Subcutaneous adipose tissue (tissue), 4 donors: ENCODE measurements around the gene VSX1. TPM values are rescaled to one million over a fixed set of nuclear protein-coding genes. Genes with fewer than 3 reads are reported as not detected.

Experiments
- CTCF ChIP-seq: fragments of 450-650 bp; IDR thresholded peaks from one replicate; pipeline ENCODE4 v1.5.1; 2016; ENCODE audit warnings: low read depth, mild to moderate bottlenecking, control low read depth, antibody characterized with exemption, moderate library complexity
- total RNA-seq, 4 donors: library from RNA; depleted of rRNA; stranded (reverse); fragments of >200 nt; gene quantifications; one replicate each; pipeline ENCODE4 v1.1.0, GENCODE V29; 2016

VSX1 gene
- total RNA-seq, 4 donors from 2014 or later = not detected

DNA sequence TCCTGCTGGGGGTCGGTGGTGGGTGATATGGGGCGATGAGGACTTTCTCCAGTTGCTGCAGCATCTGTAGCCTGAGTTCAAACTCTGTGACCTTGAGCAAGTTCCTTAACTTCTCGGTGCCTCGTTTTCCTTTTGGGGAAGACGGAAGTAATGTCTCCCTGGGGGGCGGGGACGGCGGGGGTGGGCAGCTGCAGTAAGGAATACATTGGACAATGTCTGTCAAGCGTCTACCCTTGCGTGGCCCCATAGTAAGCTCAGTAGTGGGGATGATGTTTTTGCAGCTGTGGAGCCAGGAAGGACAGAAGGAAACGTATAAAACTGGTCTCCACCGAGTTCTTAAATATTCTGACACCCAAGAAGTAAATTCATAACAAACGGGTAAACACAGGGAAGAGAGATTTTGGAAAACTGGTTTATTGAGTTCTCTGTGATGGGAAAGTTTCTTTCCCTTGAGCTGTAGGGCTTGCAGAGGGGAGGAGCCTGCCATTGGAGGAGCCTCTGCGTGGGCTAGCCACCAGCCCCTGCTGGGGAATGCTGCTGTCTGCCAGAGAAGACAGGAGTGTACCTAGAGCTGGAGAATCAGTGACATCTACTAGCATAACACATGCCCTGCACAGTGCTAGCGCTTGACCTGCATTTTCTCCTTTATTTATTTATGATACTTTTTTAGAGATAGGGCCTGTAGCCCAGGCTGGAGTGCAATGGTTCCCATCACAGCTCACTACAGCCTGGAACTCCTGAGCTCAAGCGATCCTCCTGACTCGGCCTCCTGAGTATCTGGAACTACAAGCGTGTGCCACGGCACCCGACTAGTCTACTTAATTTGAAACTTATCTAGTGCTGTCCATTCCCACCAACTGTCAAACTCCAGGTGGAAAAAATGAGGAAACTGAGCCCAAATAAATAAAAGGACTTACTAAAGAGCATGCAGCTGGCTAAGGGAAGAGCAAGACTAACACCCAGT lies 22.8 kb downstream of the VSX1 start:
- TF ChIP-seq CTCF = no peak

DNA sequence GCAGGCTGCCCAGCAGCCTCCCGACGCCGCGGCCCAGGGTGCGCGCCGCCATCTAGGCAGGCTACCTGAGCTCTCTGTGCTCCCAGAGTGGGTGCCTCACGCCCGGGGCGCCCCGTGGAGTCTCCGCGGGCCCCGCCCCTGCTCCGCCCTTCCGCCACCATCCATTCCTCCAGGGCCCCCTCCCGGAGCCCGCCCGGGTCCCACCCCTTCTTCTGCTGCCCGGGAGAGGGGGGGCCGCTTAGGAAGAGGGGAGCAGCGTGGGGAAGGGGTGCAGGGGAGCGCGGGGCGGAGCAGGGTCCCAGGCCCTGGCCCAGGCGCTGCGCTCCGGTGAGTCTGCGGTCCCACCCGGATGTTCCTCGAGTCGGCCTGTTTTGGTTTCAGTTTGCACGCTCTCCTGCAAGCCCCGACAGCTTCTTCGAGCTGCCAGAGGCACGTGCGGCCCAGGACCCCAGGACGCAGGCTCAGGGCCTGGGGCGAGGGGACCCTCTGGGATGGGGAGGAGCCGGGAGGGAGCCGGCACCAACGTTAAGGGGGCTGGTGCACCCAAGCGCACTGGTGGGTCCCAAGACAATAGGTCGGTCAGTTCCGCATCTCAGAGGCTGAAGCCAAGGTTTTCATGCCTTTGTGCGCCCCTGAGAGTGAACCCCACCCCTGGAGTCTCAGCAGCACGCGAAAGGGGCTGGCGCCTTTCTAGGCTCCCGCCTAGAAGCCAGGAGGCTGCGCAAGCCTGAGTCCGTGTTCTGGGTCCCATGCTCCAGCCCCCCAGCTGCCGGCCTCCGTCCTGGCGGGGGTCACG lies 23.7 kb downstream of the VSX1 start, which contains the start of gene ACSS1:
Gene ACSS1, minus strand, starts transcription at position 89 of the 796 bp plus-strand sequence. Its CDS starts 37 bp downstream, at position 52.
- TF ChIP-seq CTCF = no peak

- no peak for TF ChIP-seq CTCF
Measured at GRCh38 chr20:25057234-25058050, 24.5 kb downstream of the VSX1 start.

DNA sequence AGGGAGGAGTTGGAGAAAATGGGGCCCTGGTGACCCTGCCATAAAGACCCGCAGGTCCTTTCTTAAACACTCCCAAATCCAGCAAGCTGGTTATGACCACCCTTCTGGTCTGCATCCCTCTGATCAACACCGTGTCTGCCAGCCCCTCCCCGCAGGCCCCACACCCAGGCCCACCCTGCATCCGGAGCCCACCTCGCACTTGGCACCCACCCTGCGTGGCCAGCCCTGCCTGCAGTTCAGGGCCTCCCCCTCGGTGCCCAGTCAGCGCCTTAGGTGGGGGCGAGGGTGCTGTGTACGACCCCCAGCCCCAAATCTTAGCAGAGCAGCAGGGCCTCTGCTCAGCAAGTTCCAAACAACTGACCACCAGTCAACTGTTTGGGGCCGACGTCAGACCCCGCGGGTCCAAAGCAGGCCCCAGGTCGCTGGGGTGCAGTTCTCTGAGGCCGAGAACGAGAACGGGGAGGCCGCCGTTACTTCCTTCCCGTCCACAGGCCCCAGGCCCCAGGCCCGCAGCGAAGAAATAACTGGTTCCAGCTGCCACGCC lies 25.2 kb downstream of the VSX1 start:
- TF ChIP-seq CTCF = no peak

- no peak for TF ChIP-seq CTCF
Measured at GRCh38 chr20:25055711-25056495, 26.0 kb downstream of the VSX1 start.

DNA sequence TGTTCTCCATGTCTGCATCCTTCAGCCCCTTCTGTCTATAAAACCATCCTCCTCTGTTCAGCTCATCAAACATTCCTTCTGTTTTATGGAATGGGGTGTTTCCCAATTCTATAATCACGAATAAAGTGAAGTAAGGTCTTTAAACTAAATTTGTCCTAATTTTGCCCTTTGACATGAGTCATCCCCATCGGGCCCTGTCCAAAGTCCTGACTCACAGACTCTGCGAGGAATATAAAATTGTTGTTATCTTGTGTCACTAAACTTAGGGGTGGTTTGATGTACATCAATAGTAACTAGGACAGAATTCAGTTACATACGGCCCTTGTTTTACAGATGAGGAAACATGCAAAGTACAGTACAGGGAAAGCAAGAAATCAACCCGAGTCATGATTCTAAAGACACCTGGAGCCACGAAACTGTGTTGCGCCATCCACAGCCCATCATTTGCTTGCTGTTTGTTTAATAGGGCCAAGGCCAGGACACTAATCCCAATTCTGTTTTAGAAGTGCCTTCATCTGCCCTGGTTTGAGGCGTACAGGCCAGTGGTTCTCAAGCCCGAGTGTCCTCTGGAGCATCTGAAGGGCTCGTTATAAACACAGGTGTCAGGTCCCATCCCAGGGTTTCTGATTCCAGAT lies 26.8 kb downstream of the VSX1 start:
- no peak for TF ChIP-seq CTCF
